Measurements from ENCODE around the gene ODAD4.

DNA sequence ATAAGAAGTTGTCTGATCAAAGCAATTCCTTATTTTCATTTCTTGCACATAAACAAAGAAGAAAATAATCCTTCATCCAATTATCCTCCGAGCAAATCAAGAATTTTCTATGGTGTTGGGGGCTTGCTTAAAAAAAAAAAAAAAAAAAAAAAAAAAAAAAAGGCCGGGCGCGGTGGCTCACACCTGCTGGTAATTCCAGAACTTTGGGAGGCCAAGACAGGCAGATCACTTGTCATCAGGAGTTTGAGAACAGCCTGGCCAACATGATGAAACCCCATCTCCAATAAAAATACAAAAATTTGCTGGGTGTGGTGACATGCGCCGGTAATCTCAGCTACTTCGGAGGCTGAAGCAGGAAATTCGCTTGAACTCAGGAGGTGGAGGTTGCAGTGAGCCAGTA, 55.5 kb downstream of the ODAD4 start:
- no peak for TF ChIP-seq EZH2 (IDR thresholded peaks at IDR 0.05; ENCODE audit: low read depth, low read length, severe bottlenecking)
- TF ChIP-seq POLR2AphosphoS5 (IDR thresholded peaks at IDR 0.05; ENCODE audit: low read depth, low read length), result no peak
- TF ChIP-seq, protein P1, sequence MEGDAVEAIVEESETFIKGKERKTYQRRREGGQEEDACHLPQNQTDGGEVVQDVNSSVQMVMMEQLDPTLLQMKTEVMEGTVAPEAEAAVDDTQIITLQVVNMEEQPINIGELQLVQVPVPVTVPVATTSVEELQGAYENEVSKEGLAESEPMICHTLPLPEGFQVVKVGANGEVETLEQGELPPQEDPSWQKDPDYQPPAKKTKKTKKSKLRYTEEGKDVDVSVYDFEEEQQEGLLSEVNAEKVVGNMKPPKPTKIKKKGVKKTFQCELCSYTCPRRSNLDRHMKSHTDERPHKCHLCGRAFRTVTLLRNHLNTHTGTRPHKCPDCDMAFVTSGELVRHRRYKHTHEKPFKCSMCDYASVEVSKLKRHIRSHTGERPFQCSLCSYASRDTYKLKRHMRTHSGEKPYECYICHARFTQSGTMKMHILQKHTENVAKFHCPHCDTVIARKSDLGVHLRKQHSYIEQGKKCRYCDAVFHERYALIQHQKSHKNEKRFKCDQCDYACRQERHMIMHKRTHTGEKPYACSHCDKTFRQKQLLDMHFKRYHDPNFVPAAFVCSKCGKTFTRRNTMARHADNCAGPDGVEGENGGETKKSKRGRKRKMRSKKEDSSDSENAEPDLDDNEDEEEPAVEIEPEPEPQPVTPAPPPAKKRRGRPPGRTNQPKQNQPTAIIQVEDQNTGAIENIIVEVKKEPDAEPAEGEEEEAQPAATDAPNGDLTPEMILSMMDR (IDR thresholded peaks at IDR 0.05; ENCODE audit: control extremely low read depth in 1 of 3, insufficient read depth in 1 of 3, low read depth in 1 of 3, low read length in 3 of 3), result no peak
- no peak for TF ChIP-seq TAF1 (IDR thresholded peaks at IDR 0.05; ENCODE audit: low read depth, low read length)
- TF ChIP-seq POLR2A (IDR thresholded peaks at IDR 0.05; ENCODE audit: control extremely low read depth in 1 of 2, low read depth in 2 of 2, low read length in 2 of 2), result no peak
- no peak for TF ChIP-seq EP300 (IDR thresholded peaks at IDR 0.05; ENCODE audit: borderline replicate concordance in 1 of 2, low read depth in 2 of 2, low read length in 2 of 2)

Data from H1 (cell line).